IMR-90 (cell line): ENCODE measurements around the gene NTM. TPM values are rescaled to one million over a fixed set of nuclear protein-coding genes. Genes with fewer than 3 reads are reported as not detected.

Source experiments
- ATAC-seq: fragments of 200-7000 bp; cut with Tn5 transposase; 2 replicates; pipeline ENCODE4 v1.9.1; 2020; ENCODE audit warnings: low read depth, mild to moderate bottlenecking, moderate library complexity
- BruUV-seq: library from RNA; stranded (reverse); fragments of 400-500 nt; replicated peaks from 2 replicates; lab custom pipeline; 2021; lab: Mats Ljungman, UMichigan
- CTCF ChIA-PET: fragments of 300-600 bp; formaldehyde crosslinking; extraction: SDS; loops from one replicate; lab custom pipeline; 2021; ENCODE audit warnings: antibody characterized with exemption; lab: Yijun Ruan, JAX
- POLR2A ChIA-PET: fragments of 300-600 bp; sonication (Branson Sonifier 250); formaldehyde crosslinking; loops from one replicate; lab custom pipeline; 2022; ENCODE audit warnings: antibody characterized with exemption; ENCODE audit not compliant: unreplicated experiment; lab: Charles Lee
- DNase-seq: peaks from one replicate; pipeline ENCODE4 v3.0.0; 2013
- H2AFZ ChIP-seq: replicated peaks from 2 replicates; pipeline ENCODE3; 2013; ENCODE audit warnings: low read length, mild to moderate bottlenecking; ENCODE audit not compliant: poor library complexity
- H2AK5ac ChIP-seq: 2 replicates; pipeline ENCODE4 v1.6.1; 2013; ENCODE audit warnings: low read depth, low read length, inconsistent platforms
- H2AK9ac ChIP-seq: replicated peaks from 2 replicates; pipeline ENCODE3; 2013; ENCODE audit warnings: mild to moderate bottlenecking, low read depth, low read length, moderate library complexity; ENCODE audit not compliant: poor library complexity
- H2BK120ac ChIP-seq: 2 replicates; pipeline ENCODE4 v1.6.1; 2013; ENCODE audit warnings: low read depth, low read length, inconsistent platforms
- H2BK15ac ChIP-seq: 3 replicates; pipeline ENCODE4 v1.6.1; 2013; ENCODE audit warnings: low read depth, low read length, inconsistent platforms
- H2BK20ac ChIP-seq: 2 replicates; pipeline ENCODE4 v1.6.1; 2013; ENCODE audit warnings: low read depth, mild to moderate bottlenecking, inconsistent platforms, low read length, moderate library complexity
- H2BK5ac ChIP-seq: 2 replicates; pipeline ENCODE4 v1.6.1; 2013; ENCODE audit warnings: mild to moderate bottlenecking, low read depth, low read length, inconsistent platforms; ENCODE audit not compliant: poor library complexity, severe bottlenecking
- H3K14ac ChIP-seq: replicated peaks from 2 replicates; pipeline ENCODE4 v1.6.1; 2013; ENCODE audit warnings: low read depth, low read length, inconsistent platforms
- H3K18ac ChIP-seq: 2 replicates; pipeline ENCODE4 v1.6.1; 2013; ENCODE audit warnings: low read depth, low read length, control low read depth
- H3K23ac ChIP-seq: 2 replicates; pipeline ENCODE4 v1.6.1; 2013; ENCODE audit warnings: low read depth, low read length, inconsistent platforms
- H3K27ac ChIP-seq: 2 replicates; pipeline ENCODE4 v1.5.1; 2013; ENCODE audit warnings: mild to moderate bottlenecking, control low read depth, low read length; ENCODE audit not compliant: insufficient read depth
- H3K27me3 ChIP-seq: 2 replicates; pipeline ENCODE4 v1.6.1; 2013; ENCODE audit warnings: low read length; ENCODE audit not compliant: control insufficient read depth, insufficient read depth
- H3K36me3 ChIP-seq: 2 replicates; pipeline ENCODE4 v1.6.1; 2013; ENCODE audit warnings: low read length, mixed read lengths; ENCODE audit not compliant: control insufficient read depth, insufficient read depth
- H3K4ac ChIP-seq: 2 replicates; pipeline ENCODE4 v1.6.1; 2013; ENCODE audit warnings: low read depth, low read length, inconsistent platforms
- H3K4me1 ChIP-seq: 2 replicates; pipeline ENCODE4 v1.6.1; 2013; ENCODE audit warnings: low read length, mixed read lengths; ENCODE audit not compliant: control insufficient read depth, insufficient read depth
- H3K4me2 ChIP-seq: 2 replicates; pipeline ENCODE4 v1.6.1; 2013; ENCODE audit warnings: low read depth, mild to moderate bottlenecking, control low read depth, low read length, moderate library complexity
- H3K4me3 ChIP-seq: 2 replicates; pipeline ENCODE4 v1.5.1; 2013; ENCODE audit warnings: low read depth, mild to moderate bottlenecking, control low read depth, low read length, moderate library complexity; ENCODE audit not compliant: insufficient read depth
- H3K56ac ChIP-seq: 2 replicates; pipeline ENCODE4 v1.6.1; 2013; ENCODE audit warnings: low read length, inconsistent platforms; ENCODE audit not compliant: insufficient read depth; ENCODE audit errors: extremely low read depth
- H3K79me1 ChIP-seq, 2 experiments: 2 replicates each; pipeline ENCODE4 v1.6.1; 2013; ENCODE audit warnings: low read length in 2 of 2, inconsistent platforms in 1 of 2, low read depth in 1 of 2
- H3K9ac ChIP-seq: 2 replicates; pipeline ENCODE4 v1.6.1; 2013; ENCODE audit warnings: low read depth, low read length, control low read depth
- H3K9me1 ChIP-seq: 2 replicates; pipeline ENCODE4 v1.6.1; 2013; ENCODE audit warnings: low read length, inconsistent platforms; ENCODE audit not compliant: insufficient read depth
- H3K9me3 ChIP-seq: 2 replicates; pipeline ENCODE4 v1.6.1; 2013; ENCODE audit warnings: low read length; ENCODE audit not compliant: control insufficient read depth, insufficient read depth
- H4K20me1 ChIP-seq: 2 replicates; pipeline ENCODE4 v1.6.1; 2013; ENCODE audit warnings: low read length, inconsistent platforms; ENCODE audit not compliant: insufficient read depth
- H4K5ac ChIP-seq: 2 replicates; pipeline ENCODE4 v1.6.1; 2013; ENCODE audit warnings: mild to moderate bottlenecking, low read depth, low read length, control low read depth
- H4K8ac ChIP-seq, 2 experiments: 2 replicates each; pipeline ENCODE4 v1.6.1; 2013; ENCODE audit warnings: low read depth in 2 of 2, low read length in 2 of 2, control low read depth in 1 of 2, inconsistent platforms in 1 of 2
- H4K91ac ChIP-seq: 2 replicates; pipeline ENCODE4 v1.6.1; 2013; ENCODE audit warnings: low read depth, low read length, inconsistent platforms; ENCODE audit not compliant: insufficient read depth
- BHLHE40 ChIP-seq: fragments of 150-350 bp; IDR thresholded peaks from 2 replicates; pipeline ENCODE4 v1.6.1; 2016; ENCODE audit warnings: mild to moderate bottlenecking, low read depth, low read length
- CEBPB ChIP-seq: IDR thresholded peaks from 2 replicates; pipeline ENCODE4 v1.6.1; 2012; ENCODE audit warnings: low read depth, low read length, improper control_type of control experiment
- CHD1 ChIP-seq: IDR thresholded peaks from 2 replicates; pipeline ENCODE4 v1.6.1; 2012; ENCODE audit warnings: low read depth, low read length, improper control_type of control experiment
- CTCF ChIP-seq: conservative IDR thresholded peaks from 2 replicates; pipeline ENCODE4 v1.5.1; 2012; ENCODE audit warnings: mild to moderate bottlenecking, low read depth, low read length, improper control_type of control experiment
- FOS ChIP-seq: fragments of 150-350 bp; IDR thresholded peaks from 2 replicates; pipeline ENCODE4 v1.6.1; 2016; ENCODE audit warnings: low read depth, low read length
- MAFK ChIP-seq: IDR thresholded peaks from 2 replicates; pipeline ENCODE4 v1.6.1; 2012; ENCODE audit warnings: low read depth, low read length, improper control_type of control experiment
- MAZ ChIP-seq: IDR thresholded peaks from 2 replicates; pipeline ENCODE4 v1.6.1; 2012; ENCODE audit warnings: low read depth, mild to moderate bottlenecking, low read length, improper control_type of control experiment, moderate library complexity, borderline replicate concordance
- MXI1 ChIP-seq: IDR thresholded peaks from 2 replicates; pipeline ENCODE4 v1.6.1; 2012; ENCODE audit warnings: low read depth, mild to moderate bottlenecking, low read length, moderate library complexity, borderline replicate concordance
- NFE2L2 ChIP-seq: fragments of 150-350 bp; IDR thresholded peaks from 2 replicates; pipeline ENCODE4 v1.6.1; 2016; ENCODE audit warnings: low read depth, mild to moderate bottlenecking, low read length
- POLR2A ChIP-seq: IDR thresholded peaks from 2 replicates; pipeline ENCODE4 v1.6.1; 2012; ENCODE audit warnings: mild to moderate bottlenecking, low read depth, low read length
- RCOR1 ChIP-seq: IDR thresholded peaks from 2 replicates; pipeline ENCODE4 v1.6.1; 2012; ENCODE audit warnings: mild to moderate bottlenecking, low read length, improper control_type of control experiment; ENCODE audit not compliant: insufficient replicate concordance
- RFX5 ChIP-seq: IDR thresholded peaks from 2 replicates; pipeline ENCODE4 v1.8.0; 2012; ENCODE audit warnings: low read depth, mild to moderate bottlenecking, low read length, moderate library complexity
- SMC3 ChIP-seq: fragments of 150-350 bp; IDR thresholded peaks from 2 replicates; pipeline ENCODE4 v1.6.1; 2016; ENCODE audit warnings: low read depth, mild to moderate bottlenecking, antibody characterized with exemption, low read length, moderate library complexity
- WGBS, 2 experiments: methylation state at CpG; one replicate each; pipeline versions ENCODE4 v1.1.5 to v1.1.7; 2013; ENCODE audit warnings: missing lambda C conversion rate in 2 of 2; ENCODE audit not compliant: insufficient read length in 1 of 2; ENCODE audit errors: extremely low coverage in 2 of 2; 5-methylcytosine and 5-hydroxymethylcytosine counted together
- dilution Hi-C: fragments of 300-500 bp; cut with HindIII; formaldehyde crosslinking; loops from one replicate; pipeline ENCODE4 v1.14.3; 2018; ENCODE audit warnings: low sequenced_read_pairs; ENCODE audit not compliant: unreplicated experiment
- in situ Hi-C: fragments of 300-500 bp; cut with MboI; formaldehyde crosslinking; loops from 3 replicates; pipeline ENCODE4 v1.14.3; 2019; ENCODE audit warnings: low sequenced_read_pairs, inconsistent platforms, mixed read lengths
- intact Hi-C: fragments of 100-400 bp; cut with micrococcal nuclease; formaldehyde crosslinking; loops from 2 replicates; pipeline ENCODE4 v1.10.0; 2022
- polyA plus RNA-seq, 3 experiments: library from polyadenylated mRNA; depleted of rRNA; stranded (reverse); fragments of >200 nt; gene quantifications; 2 replicates each; pipeline ENCODE4 v1.2.3, GENCODE V29; 2012; ENCODE audit warnings: low replicate concordance in 1 of 3
- total RNA-seq: library from RNA; depleted of rRNA; stranded (reverse); fragments of >200 nt; gene quantifications from 2 replicates; pipeline ENCODE4 v1.2.3, GENCODE V29; 2012
- TF ChIP-seq, protein P1 (sequence below): fragments of 150-350 bp; IDR thresholded peaks from 2 replicates; pipeline ENCODE4 v1.6.1; 2017; ENCODE audit warnings: mild to moderate bottlenecking, antibody characterized with exemption, low read length, low read depth

Gene NTM
- total and polyA plus RNA-seq, 2 of the 4 experiments (the other 2 are of a cell fraction): 19.5 to 25.5 TPM

- no peaks in the 10 kb centered on the region for H3K4me1 ChIP-seq
- intact Hi-C loops (no loop called here), in situ Hi-C loops (no loop called here), dilution Hi-C loops (no loop called here)
- peaks cover 0 to 4% of the 10 kb centered on the region in 2 experiments; a peak in 3 of 4 replicates for H3K79me1 ChIP-seq
- H3K36me3 ChIP-seq: no peaks in the 10 kb centered on the region
- no peaks in the 10 kb centered on the region for H3K27me3 ChIP-seq
- H2BK5ac ChIP-seq: no peak overlapping the region
- no peaks in the 10 kb centered on the region for H3K9me3 ChIP-seq
- H3K23ac ChIP-seq: no peak overlapping the region
- no peak overlapping the region for H2BK15ac ChIP-seq
- BruUV-seq: no TSS peak
- H4K91ac ChIP-seq: no peak overlapping the region
- peaks cover 7% of the 10 kb centered on the region; the same call in 1 of the 2 replicates for H3K9me1 ChIP-seq
- no peak overlapping the region for H2BK120ac ChIP-seq
- no peak overlapping the region for H3K56ac ChIP-seq
- H3K4ac ChIP-seq: no peak overlapping the region
- H3K4me3 ChIP-seq: no peak overlapping the region
- ChIA-PET CTCF (interaction anchor here (2.7 kb wide), 1 partner anchor 9 kb away, joined by 7 read pairs; no protein-coding TSS in a partner anchor), POLR2A (no interaction called here)
- H3K9ac ChIP-seq: no peak overlapping the region
- no peak overlapping the region for H4K5ac ChIP-seq
- no peak overlapping the region for H4K8ac ChIP-seq
- peak; percentile 37 for ATAC-seq
- peak; percentile 43 for DNase-seq
- 100% methylated on average over 2 of the region's 11 CpGs; no CpG with 5 or more reads in 1 of the 2 experiments for WGBS, 2 experiments
- no peak overlapping the region for H2AK5ac ChIP-seq
- H2AFZ ChIP-seq: no peak overlapping the region
- no peak overlapping the region for H3K14ac ChIP-seq
- H3K4me2 ChIP-seq: no peak overlapping the region
- H3K27ac ChIP-seq: no peak overlapping the region
- H2BK20ac ChIP-seq: no peak overlapping the region
- H3K18ac ChIP-seq: no peak overlapping the region
- H4K20me1 ChIP-seq: no peaks in the 10 kb centered on the region
- no peak overlapping the region for H2AK9ac ChIP-seq
- TF ChIP-seq CEBPB (no peak), FOS (no peak), NFE2L2 (no peak), POLR2A (no peak), MAFK (no peak), RFX5 (no peak), CTCF (no peak), RCOR1 (no peak), BHLHE40 (no peak), SMC3 (no peak), MXI1 (no peak), CHD1 (no peak), MAZ (no peak)
- TF ChIP-seq, protein P1, sequence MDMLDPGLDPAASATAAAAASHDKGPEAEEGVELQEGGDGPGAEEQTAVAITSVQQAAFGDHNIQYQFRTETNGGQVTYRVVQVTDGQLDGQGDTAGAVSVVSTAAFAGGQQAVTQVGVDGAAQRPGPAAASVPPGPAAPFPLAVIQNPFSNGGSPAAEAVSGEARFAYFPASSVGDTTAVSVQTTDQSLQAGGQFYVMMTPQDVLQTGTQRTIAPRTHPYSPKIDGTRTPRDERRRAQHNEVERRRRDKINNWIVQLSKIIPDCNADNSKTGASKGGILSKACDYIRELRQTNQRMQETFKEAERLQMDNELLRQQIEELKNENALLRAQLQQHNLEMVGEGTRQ: no peak
These were observed 858.4 kb downstream of the NTM start for GRCh38 chr11:132228746-132229325.
